ENCODE data around the gene MEIOB. TPM values are rescaled to one million over a fixed set of nuclear protein-coding genes. Genes with fewer than 3 reads are reported as not detected.

Gene MEIOB
- polyA plus RNA-seq, 2 donors = 0.08 TPM; not detected in 1

DNA sequence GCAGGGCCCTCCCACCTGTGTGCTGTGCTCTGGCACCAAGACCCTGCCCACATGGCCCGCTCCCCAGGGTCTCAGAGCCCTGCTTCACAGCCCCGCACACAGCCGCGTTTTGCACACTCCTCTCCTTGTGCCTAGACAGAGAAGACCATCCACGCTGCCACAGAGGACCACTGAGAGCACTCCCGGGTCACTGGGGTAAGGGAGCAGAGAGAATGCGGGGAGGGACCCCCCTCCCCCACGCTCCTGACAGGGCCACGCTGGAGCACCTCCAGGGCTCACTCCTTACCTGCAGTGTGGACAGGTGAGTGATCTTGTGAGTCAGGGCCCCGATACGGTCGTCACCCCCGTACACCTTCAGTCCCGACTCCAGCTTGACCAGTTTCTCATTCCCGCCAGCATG, 52.4 kb downstream of the MEIOB start:
- WGBS, 2 donors = 95% methylated on average over 15 of the region's 15 CpGs
- peaks cover 0 to 56% of the 10 kb centered on the region in 2 donors for H3K36me3 ChIP-seq (ENCODE audit: control insufficient read depth in 2 of 2, insufficient read depth in 2 of 2, low read length in 1 of 2)
- no peak overlapping the region for H3K27ac ChIP-seq (ENCODE audit: low read depth in 2 of 2, low read length in 1 of 2)
- H3K9me3 ChIP-seq (ENCODE audit: control insufficient read depth in 2 of 2, insufficient read depth in 1 of 2, low read depth in 1 of 2, low read length in 1 of 2) = no peaks in the 10 kb centered on the region
- no peaks in the 10 kb centered on the region for H3K4me1 ChIP-seq (ENCODE audit: control insufficient read depth in 2 of 2, insufficient read depth in 2 of 2, low read length in 1 of 2)
- no peaks in the 10 kb centered on the region for H3K27me3 ChIP-seq (ENCODE audit: control insufficient read depth in 1 of 2, insufficient read depth in 2 of 2, low read length in 2 of 2)
- no peak overlapping the region for H3K4me3 ChIP-seq (ENCODE audit: low read depth in 1 of 2, low read length in 2 of 2)

DNA sequence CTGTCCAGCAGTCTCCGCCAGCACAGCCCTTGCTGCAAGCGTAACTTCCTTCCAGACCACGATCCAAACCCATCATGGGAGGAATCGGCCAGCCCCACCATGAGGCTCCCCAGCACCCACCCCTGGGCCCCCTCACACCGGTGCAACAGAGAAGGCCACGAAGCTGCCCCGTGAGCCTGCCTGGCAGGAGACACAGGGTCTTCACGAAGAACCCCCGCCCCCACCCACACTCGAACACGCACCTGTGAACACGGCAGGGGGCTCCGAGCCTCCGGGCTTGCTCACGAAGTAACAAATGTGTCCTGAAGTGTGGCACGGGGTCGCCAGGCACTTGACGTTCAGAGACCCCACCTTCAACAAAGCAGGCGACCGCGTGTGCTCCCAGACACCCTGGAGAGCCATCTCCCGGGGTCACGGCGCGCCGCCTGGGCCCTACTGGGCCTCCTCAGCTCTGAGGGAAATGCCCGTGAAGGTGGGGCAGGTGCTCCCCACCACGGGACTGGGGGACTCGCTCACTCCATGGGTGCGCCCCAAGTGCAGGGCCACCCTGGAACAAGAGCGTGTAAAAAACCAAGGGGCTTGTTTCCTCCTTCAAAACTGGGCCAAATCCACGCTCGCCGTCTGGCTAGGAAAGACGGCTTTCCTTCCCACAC, 53.0 kb downstream of the MEIOB start:
- H3K9me3 ChIP-seq (ENCODE audit: control insufficient read depth in 2 of 2, insufficient read depth in 1 of 2, low read depth in 1 of 2, low read length in 1 of 2) = no peaks in the 10 kb centered on the region
- 94 to 96% methylated on average over 35 of the region's 35 CpGs for WGBS, 2 donors
- H3K27ac ChIP-seq (ENCODE audit: low read depth in 2 of 2, low read length in 1 of 2) = no peak overlapping the region
- no peak overlapping the region for H3K4me3 ChIP-seq (ENCODE audit: low read depth in 1 of 2, low read length in 2 of 2)
- no peaks in the 10 kb centered on the region for H3K27me3 ChIP-seq (ENCODE audit: control insufficient read depth in 1 of 2, insufficient read depth in 2 of 2, low read length in 2 of 2)
- no peaks in the 10 kb centered on the region for H3K4me1 ChIP-seq (ENCODE audit: control insufficient read depth in 2 of 2, insufficient read depth in 2 of 2, low read length in 1 of 2)
- H3K36me3 ChIP-seq (ENCODE audit: control insufficient read depth in 2 of 2, insufficient read depth in 2 of 2, low read length in 1 of 2) = peaks cover 0 to 56% of the 10 kb centered on the region in 2 donors

DNA sequence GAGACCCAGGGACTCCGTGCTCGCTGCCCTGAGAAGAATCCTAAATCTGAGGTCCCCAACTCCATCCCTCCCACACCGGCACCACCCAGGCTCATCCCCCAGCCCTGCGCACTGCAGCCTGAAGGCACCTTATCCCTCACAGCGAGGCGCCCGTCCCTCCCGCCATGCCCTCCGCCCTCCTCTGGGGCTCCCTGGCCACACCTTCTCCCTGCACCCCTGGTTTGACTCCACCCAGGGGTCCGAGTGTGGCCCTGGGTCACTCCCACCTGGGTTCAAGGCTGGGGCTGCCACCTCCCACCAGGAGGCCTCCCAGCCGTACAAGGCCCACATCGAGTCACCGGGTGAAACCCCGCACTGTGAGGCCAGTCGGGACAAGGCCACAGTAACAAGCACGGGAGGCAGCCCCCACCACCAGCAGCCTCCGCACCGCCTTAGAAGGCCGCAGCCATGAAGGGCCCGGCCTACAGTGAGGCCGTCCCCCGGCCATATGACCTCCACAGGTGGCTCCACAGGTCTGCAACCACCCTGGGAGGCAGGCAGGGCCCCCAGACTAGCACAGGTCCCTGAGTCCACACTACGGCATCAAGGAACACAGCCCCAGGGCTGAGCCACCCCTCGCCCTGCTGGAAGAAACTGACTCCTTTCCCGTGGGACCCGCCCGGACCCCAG, 53.6 kb downstream of the MEIOB start:
- 96 to 97% methylated on average over 25 to 27 of the region's 27 CpGs for WGBS, 2 donors
- no peak overlapping the region for H3K27ac ChIP-seq (ENCODE audit: low read depth in 2 of 2, low read length in 1 of 2)
- no peaks in the 10 kb centered on the region for H3K9me3 ChIP-seq (ENCODE audit: control insufficient read depth in 2 of 2, insufficient read depth in 1 of 2, low read depth in 1 of 2, low read length in 1 of 2)
- no peaks in the 10 kb centered on the region for H3K4me1 ChIP-seq (ENCODE audit: control insufficient read depth in 2 of 2, insufficient read depth in 2 of 2, low read length in 1 of 2)
- no peak overlapping the region for H3K4me3 ChIP-seq (ENCODE audit: low read depth in 1 of 2, low read length in 2 of 2)
- H3K36me3 ChIP-seq (ENCODE audit: control insufficient read depth in 2 of 2, insufficient read depth in 2 of 2, low read length in 1 of 2) = peaks cover 0 to 54% of the 10 kb centered on the region in 2 donors
- no peaks in the 10 kb centered on the region for H3K27me3 ChIP-seq (ENCODE audit: control insufficient read depth in 1 of 2, insufficient read depth in 2 of 2, low read length in 2 of 2)

DNA sequence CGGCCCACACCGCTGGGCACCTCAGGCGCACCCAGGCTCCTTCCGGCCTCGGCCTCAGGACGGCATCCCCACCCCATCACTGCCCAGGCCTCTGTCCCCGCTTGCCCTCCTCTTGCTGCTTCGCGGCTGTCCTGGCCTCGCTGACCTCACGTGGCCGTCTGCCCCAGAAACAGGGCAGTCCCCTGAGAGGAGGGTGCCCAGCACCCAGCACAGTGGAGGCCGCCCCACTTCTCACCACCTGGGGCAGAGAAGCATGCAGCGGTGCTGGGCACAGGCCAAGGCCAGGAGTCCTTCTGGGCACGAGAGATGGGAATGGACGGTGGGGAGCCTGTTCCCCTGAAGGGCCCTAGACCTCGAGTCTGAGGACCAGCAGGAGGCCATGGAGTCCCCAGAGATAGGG, 54.2 kb downstream of the MEIOB start:
- no peak overlapping the region for H3K4me3 ChIP-seq (ENCODE audit: low read depth in 1 of 2, low read length in 2 of 2)
- WGBS, 2 donors = 92 to 94% methylated on average over 17 of the region's 17 CpGs
- no peaks in the 10 kb centered on the region for H3K4me1 ChIP-seq (ENCODE audit: control insufficient read depth in 2 of 2, insufficient read depth in 2 of 2, low read length in 1 of 2)
- H3K27ac ChIP-seq (ENCODE audit: low read depth in 2 of 2, low read length in 1 of 2) = no peak overlapping the region
- H3K27me3 ChIP-seq (ENCODE audit: control insufficient read depth in 1 of 2, insufficient read depth in 2 of 2, low read length in 2 of 2) = no peaks in the 10 kb centered on the region
- H3K9me3 ChIP-seq (ENCODE audit: control insufficient read depth in 2 of 2, insufficient read depth in 1 of 2, low read depth in 1 of 2, low read length in 1 of 2) = no peaks in the 10 kb centered on the region
- peaks cover 0 to 52% of the 10 kb centered on the region in 2 donors for H3K36me3 ChIP-seq (ENCODE audit: control insufficient read depth in 2 of 2, insufficient read depth in 2 of 2, low read length in 1 of 2)

DNA sequence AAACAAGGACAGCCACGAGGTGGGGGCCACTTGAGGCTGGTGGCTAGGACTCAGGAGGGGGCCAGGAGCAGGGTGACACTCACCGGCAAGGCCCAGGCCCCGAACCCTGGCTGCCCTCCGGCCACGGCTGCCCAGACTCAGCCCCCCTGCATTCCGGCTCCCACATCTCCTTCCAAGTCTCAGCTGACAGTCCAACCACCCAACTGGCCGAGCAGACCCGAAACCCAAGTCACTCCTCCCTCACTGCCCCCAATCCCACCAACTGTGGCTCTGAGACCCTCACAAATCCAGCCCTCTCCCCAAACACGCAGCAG, 54.7 kb downstream of the MEIOB start:
- Histone ChIP-seq H3K4me3 (ENCODE audit: low read depth in 1 of 2, low read length in 2 of 2) (no peak overlapping the region), H3K27me3 (ENCODE audit: control insufficient read depth in 1 of 2, insufficient read depth in 2 of 2, low read length in 2 of 2) (no peaks in the 10 kb centered on the region), H3K9me3 (ENCODE audit: control insufficient read depth in 2 of 2, insufficient read depth in 1 of 2, low read depth in 1 of 2, low read length in 1 of 2) (no peaks in the 10 kb centered on the region), H3K4me1 (ENCODE audit: control insufficient read depth in 2 of 2, insufficient read depth in 2 of 2, low read length in 1 of 2) (no peaks in the 10 kb centered on the region), H3K36me3 (ENCODE audit: control insufficient read depth in 2 of 2, insufficient read depth in 2 of 2, low read length in 1 of 2) (peaks cover 0 to 48% of the 10 kb centered on the region in 2 donors), H3K27ac (ENCODE audit: low read depth in 2 of 2, low read length in 1 of 2) (no peak overlapping the region)
- 94% methylated on average over 4 to 9 of the region's 9 CpGs for whole genome bisulfite sequencing, 2 donors

DNA sequence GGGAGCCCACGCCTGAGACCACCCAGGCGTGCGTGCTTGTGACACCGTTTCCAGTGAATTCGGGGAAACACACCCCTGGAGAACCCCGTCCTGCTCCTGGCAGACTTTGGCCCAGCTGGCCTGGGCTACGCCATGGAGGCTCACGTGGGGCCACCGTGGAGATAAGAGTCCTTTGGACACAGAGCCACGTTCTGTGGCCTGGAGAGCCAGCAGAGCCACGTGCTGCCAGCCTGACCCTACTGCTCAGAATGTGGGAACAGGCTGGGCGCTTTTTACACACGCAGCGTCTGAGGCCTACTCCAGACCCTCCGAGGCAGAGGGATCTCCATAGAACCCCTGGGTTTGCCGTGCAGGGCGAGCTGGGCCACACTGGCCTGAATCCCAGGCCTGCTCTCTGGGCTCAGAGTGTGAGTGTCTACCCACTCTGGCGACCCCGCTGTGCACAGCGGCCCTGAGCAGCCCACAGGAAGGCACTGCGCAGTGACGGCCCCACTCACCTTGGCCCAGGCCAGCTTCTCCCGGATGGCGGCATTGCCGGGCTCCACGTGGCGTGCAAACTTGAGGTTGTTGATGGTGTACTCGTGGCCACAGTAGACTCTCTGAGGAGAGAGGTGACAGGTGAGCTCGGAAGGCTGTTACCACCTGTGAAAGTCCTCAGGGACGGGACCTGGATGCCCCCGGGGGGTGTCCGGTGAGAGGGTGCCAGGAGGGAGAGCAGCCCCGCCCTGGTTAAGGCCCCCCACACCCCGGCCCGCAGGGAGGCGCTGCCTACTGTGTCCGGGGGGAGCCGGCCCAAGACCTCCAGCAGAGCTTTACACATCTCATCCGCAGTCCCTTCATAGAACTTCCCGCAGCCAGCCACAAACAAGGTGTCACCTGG, 55.3 kb downstream of the MEIOB start:
- Histone ChIP-seq H3K9me3 (ENCODE audit: control insufficient read depth in 2 of 2, insufficient read depth in 1 of 2, low read depth in 1 of 2, low read length in 1 of 2) (no peaks in the 10 kb centered on the region), H3K4me1 (ENCODE audit: control insufficient read depth in 2 of 2, insufficient read depth in 2 of 2, low read length in 1 of 2) (no peaks in the 10 kb centered on the region), H3K36me3 (ENCODE audit: control insufficient read depth in 2 of 2, insufficient read depth in 2 of 2, low read length in 1 of 2) (peaks cover 0 to 46% of the 10 kb centered on the region in 2 donors), H3K4me3 (ENCODE audit: low read depth in 1 of 2, low read length in 2 of 2) (no peak overlapping the region), H3K27ac (ENCODE audit: low read depth in 2 of 2, low read length in 1 of 2) (no peak overlapping the region), H3K27me3 (ENCODE audit: control insufficient read depth in 1 of 2, insufficient read depth in 2 of 2, low read length in 2 of 2) (no peaks in the 10 kb centered on the region)
- 92 to 94% methylated on average over 40 of the region's 40 CpGs for WGBS, 2 donors

DNA sequence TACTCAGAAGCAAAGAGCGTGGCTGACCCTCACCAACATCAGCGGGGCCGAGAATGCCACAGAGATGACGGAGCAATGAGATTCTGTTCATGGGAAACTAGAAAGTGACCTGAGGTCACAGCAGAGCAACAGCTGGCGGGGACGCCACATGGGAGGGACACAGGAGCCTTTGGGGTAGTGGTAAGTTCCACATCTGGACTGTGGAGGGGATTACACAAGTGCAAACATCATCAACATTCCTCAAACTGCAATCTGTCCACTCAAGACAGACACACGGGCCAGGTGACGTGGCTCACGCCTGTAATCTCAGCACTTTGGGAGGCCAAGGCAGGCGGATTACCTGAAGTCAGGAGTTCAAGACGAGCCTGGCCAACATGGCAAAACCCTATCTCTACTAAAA, 56.5 kb downstream of the MEIOB start:
- H3K36me3 ChIP-seq (ENCODE audit: control insufficient read depth in 2 of 2, insufficient read depth in 2 of 2, low read length in 1 of 2) = peaks cover 0 to 39% of the 10 kb centered on the region in 2 donors
- no peaks in the 10 kb centered on the region for H3K4me1 ChIP-seq (ENCODE audit: control insufficient read depth in 2 of 2, insufficient read depth in 2 of 2, low read length in 1 of 2)
- no peak overlapping the region for H3K4me3 ChIP-seq (ENCODE audit: low read depth in 1 of 2, low read length in 2 of 2)
- H3K27me3 ChIP-seq (ENCODE audit: control insufficient read depth in 1 of 2, insufficient read depth in 2 of 2, low read length in 2 of 2) = no peaks in the 10 kb centered on the region
- no peaks in the 10 kb centered on the region for H3K9me3 ChIP-seq (ENCODE audit: control insufficient read depth in 2 of 2, insufficient read depth in 1 of 2, low read depth in 1 of 2, low read length in 1 of 2)
- 88 to 91% methylated on average over 11 of the region's 11 CpGs for WGBS, 2 donors
- H3K27ac ChIP-seq (ENCODE audit: low read depth in 2 of 2, low read length in 1 of 2) = no peak overlapping the region

DNA sequence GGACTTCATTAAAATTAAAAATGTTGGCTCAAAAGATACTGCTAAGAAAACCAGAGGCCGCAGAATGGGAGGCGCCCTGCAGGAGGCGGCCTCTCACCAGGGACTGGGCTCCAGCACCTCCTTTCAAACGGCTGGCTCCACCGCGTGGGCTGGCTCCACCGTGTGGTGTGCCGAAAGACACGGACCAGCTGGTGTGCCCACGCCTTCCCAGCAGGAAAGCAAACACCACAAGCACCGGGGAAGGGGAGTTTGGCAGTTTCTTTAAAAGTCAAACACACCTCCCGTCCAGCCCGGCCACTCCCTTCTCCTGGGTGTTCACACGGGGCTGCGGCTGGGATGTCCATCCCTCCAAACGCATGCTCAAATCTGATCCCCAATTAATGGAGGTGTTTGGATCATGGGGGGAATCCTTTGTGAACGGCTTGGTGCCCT, 59.2 kb downstream of the MEIOB start:
- peaks cover 3 to 38% of the 10 kb centered on the region in 2 donors for H3K36me3 ChIP-seq (ENCODE audit: control insufficient read depth in 2 of 2, insufficient read depth in 2 of 2, low read length in 1 of 2)

DNA sequence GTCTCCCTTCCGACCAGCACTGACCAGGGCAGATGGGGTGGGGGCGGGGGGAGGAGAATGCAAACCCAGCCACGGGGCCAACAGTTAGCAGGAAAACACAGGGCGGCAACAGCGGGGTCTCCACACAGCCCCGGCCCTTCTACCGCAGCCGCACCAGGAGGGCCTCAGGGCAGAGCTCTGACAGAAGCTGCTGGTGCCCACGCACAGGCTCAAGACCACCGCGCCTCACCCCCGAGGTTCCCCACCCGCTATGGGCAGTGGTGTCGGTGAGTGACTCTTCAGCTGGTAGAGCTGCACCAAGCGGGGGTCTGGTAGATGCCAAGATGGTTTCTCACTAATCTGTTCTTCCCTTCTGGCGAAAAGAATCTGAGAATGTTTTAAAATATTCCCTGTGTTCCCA, 61.4 kb downstream of the MEIOB start:
- Histone ChIP-seq H3K4me3 (ENCODE audit: low read depth in 1 of 2, low read length in 2 of 2) (no peak overlapping the region), H3K9me3 (ENCODE audit: control insufficient read depth in 2 of 2, insufficient read depth in 1 of 2, low read depth in 1 of 2, low read length in 1 of 2) (no peaks in the 10 kb centered on the region), H3K4me1 (ENCODE audit: control insufficient read depth in 2 of 2, insufficient read depth in 2 of 2, low read length in 1 of 2) (no peaks in the 10 kb centered on the region), H3K36me3 (ENCODE audit: control insufficient read depth in 2 of 2, insufficient read depth in 2 of 2, low read length in 1 of 2) (peaks cover 4 to 27% of the 10 kb centered on the region in 2 donors), H3K27me3 (ENCODE audit: control insufficient read depth in 1 of 2, insufficient read depth in 2 of 2, low read length in 2 of 2) (no peaks in the 10 kb centered on the region), H3K27ac (ENCODE audit: low read depth in 2 of 2, low read length in 1 of 2) (no peak overlapping the region)
- 93 to 96% methylated on average over 16 of the region's 16 CpGs for WGBS, 2 donors

More for the DNA sequence above, 59.2 kb downstream of the MEIOB start:
- Histone ChIP-seq H3K27me3 (ENCODE audit: control insufficient read depth in 1 of 2, insufficient read depth in 2 of 2, low read length in 2 of 2) (no peaks in the 10 kb centered on the region), H3K9me3 (ENCODE audit: control insufficient read depth in 2 of 2, insufficient read depth in 1 of 2, low read depth in 1 of 2, low read length in 1 of 2) (no peaks in the 10 kb centered on the region), H3K4me3 (ENCODE audit: low read depth in 1 of 2, low read length in 2 of 2) (no peak overlapping the region), H3K27ac (ENCODE audit: low read depth in 2 of 2, low read length in 1 of 2) (no peak overlapping the region), H3K4me1 (ENCODE audit: control insufficient read depth in 2 of 2, insufficient read depth in 2 of 2, low read length in 1 of 2) (no peaks in the 10 kb centered on the region)
- WGBS, 2 donors = 14 to 15% methylated on average over 17 of the region's 17 CpGs
